Measurements from ENCODE around the gene TDRD3.

DNA sequence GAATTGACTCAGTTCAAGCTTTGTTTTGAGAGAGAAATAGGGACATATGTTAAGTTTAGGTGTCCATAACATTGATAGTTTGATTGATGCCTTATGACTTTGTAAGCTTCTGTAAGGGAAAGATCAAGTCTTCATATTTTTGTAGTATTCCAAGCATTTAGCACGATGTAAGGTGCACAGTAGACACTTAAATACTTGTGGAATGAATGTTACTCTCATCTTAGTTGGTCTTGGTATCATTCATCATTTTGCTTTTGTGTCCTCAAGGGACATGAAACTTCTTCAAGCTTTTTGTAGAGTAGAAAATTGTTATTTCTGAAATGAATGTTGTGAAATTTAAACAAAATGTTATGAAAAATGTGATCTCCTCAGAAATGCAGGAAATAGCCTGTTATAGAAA, 10.1 kb downstream of the TDRD3 start:
- TF ChIP-seq, protein P1, sequence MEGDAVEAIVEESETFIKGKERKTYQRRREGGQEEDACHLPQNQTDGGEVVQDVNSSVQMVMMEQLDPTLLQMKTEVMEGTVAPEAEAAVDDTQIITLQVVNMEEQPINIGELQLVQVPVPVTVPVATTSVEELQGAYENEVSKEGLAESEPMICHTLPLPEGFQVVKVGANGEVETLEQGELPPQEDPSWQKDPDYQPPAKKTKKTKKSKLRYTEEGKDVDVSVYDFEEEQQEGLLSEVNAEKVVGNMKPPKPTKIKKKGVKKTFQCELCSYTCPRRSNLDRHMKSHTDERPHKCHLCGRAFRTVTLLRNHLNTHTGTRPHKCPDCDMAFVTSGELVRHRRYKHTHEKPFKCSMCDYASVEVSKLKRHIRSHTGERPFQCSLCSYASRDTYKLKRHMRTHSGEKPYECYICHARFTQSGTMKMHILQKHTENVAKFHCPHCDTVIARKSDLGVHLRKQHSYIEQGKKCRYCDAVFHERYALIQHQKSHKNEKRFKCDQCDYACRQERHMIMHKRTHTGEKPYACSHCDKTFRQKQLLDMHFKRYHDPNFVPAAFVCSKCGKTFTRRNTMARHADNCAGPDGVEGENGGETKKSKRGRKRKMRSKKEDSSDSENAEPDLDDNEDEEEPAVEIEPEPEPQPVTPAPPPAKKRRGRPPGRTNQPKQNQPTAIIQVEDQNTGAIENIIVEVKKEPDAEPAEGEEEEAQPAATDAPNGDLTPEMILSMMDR (IDR thresholded peaks at IDR 0.05): no peak
- TF ChIP-seq POLR2A (IDR thresholded peaks at IDR 0.05): no peak

All from heart left ventricle (tissue), 13 donors.